AG04450 (cell line): Measurements from ENCODE around the gene MAP2K5. TPM values are rescaled to one million over a fixed set of nuclear protein-coding genes. Genes with fewer than 3 reads are reported as not detected.
A peak's percentile ranks its signal among the peaks of the same experiment; 100 is the strongest.

Experiments used
- CTCF ChIA-PET: fragments of 300-600, 350-600 bp; formaldehyde crosslinking; extraction: SDS; loops from one replicate; lab custom pipeline; 2022; ENCODE audit warnings: antibody characterized with exemption, inconsistent platforms; lab: Charles Lee
- POLR2A ChIA-PET: fragments of 350-600 bp; formaldehyde crosslinking; extraction: SDS; loops from one replicate; lab custom pipeline; 2021; ENCODE audit warnings: antibody characterized with exemption, inconsistent platforms; lab: Yijun Ruan, JAX
- DNase-seq: peaks from one replicate; pipeline ENCODE4 v3.0.0-alpha.2; 2011; ENCODE audit warnings: low read depth, low spot score
- H3K27ac ChIP-seq: one replicate; pipeline ENCODE4 v1.5.1; 2012; ENCODE audit warnings: low read depth, low read length, control low read depth
- H3K27me3 ChIP-seq: one replicate; pipeline ENCODE4 v1.6.0; 2012; ENCODE audit warnings: low read length; ENCODE audit not compliant: control insufficient read depth, insufficient read depth
- H3K4me3 ChIP-seq: 2 replicates; pipeline ENCODE4 v1.5.1; 2011; ENCODE audit warnings: mild to moderate bottlenecking, low read depth, low read length, control low read depth
- H3K9me3 ChIP-seq: 2 replicates; pipeline ENCODE4 v1.5.1; 2012; ENCODE audit warnings: low read length; ENCODE audit not compliant: control insufficient read depth, insufficient read depth
- CTCF ChIP-seq: IDR thresholded peaks from 2 replicates; pipeline ENCODE4 v1.5.1; 2011; ENCODE audit warnings: low read depth, low read length, control low read depth, inconsistent platforms
- polyA plus RNA-seq: library from polyadenylated mRNA; depleted of rRNA; stranded (reverse); fragments of >200 nt; gene quantifications from 2 replicates; pipeline ENCODE4 v1.2.3, GENCODE V29; 2011

MAP2K5 gene
- polyA plus RNA-seq, 1 experiment, result 5.4 TPM

GRCh38 chr15:67690936-67691335 lies 148.4 kb downstream of the MAP2K5 start:
- CTCF ChIA-PET, result interaction anchor here (0.5 kb wide), 1 partner anchor 12 kb away, joined by 3 read pairs; no protein-coding TSS in a partner anchor
- TF ChIP-seq CTCF, result no peak
- Histone ChIP-seq H3K27ac (no peak overlapping the region), H3K9me3 (no peaks in the 10 kb centered on the region), H3K4me3 (no peak overlapping the region), H3K27me3 (no peaks in the 10 kb centered on the region)
- POLR2A ChIA-PET, result no interaction called here
- peak; percentile 16 for DNase-seq

- no peaks in the 10 kb centered on the region for H3K9me3 ChIP-seq
- POLR2A ChIA-PET, result no interaction called here
- H3K27ac ChIP-seq, result no peak overlapping the region
- TF ChIP-seq CTCF, result no peak
- no peak for DNase-seq
- H3K4me3 ChIP-seq, result no peak overlapping the region
- CTCF ChIA-PET, result interaction anchor here (0.5 kb wide), 1 partner anchor 12 kb away, joined by 3 read pairs; no protein-coding TSS in a partner anchor
- no peaks in the 10 kb centered on the region for H3K27me3 ChIP-seq
These were observed 148.9 kb downstream of the MAP2K5 start for GRCh38 chr15:67691450-67691849.

- TF ChIP-seq CTCF, result no peak
- no peak overlapping the region for H3K27ac ChIP-seq
- ChIA-PET POLR2A (no interaction called here), CTCF (no interaction called here)
- H3K27me3 ChIP-seq, result no peaks in the 10 kb centered on the region
- H3K9me3 ChIP-seq, result no peaks in the 10 kb centered on the region
- H3K4me3 ChIP-seq, result no peak overlapping the region
- no peak for DNase-seq
These were observed 150.1 kb downstream of the MAP2K5 start for GRCh38 chr15:67692573-67692972.

- TF ChIP-seq CTCF, result no peak
- CTCF ChIA-PET, result no interaction called here
- no peaks in the 10 kb centered on the region for H3K9me3 ChIP-seq
- H3K27ac ChIP-seq, result no peak overlapping the region
- no peak for DNase-seq
- no peaks in the 10 kb centered on the region for H3K27me3 ChIP-seq
- POLR2A ChIA-PET, result no interaction called here
- H3K4me3 ChIP-seq, result no peak overlapping the region
These were observed 153.6 kb downstream of the MAP2K5 start for GRCh38 chr15:67696087-67696486.

- no peak for TF ChIP-seq CTCF
- DNase-seq, result no peak
These were observed 157.5 kb downstream of the MAP2K5 start for GRCh38 chr15:67700023-67700422.

More at GRCh38 chr15:67700023-67700422, 157.5 kb downstream of the MAP2K5 start:
- Histone ChIP-seq H3K27me3 (no peaks in the 10 kb centered on the region), H3K4me3 (no peak overlapping the region), H3K27ac (no peak overlapping the region), H3K9me3 (no peaks in the 10 kb centered on the region)
- POLR2A ChIA-PET, result no interaction called here
- CTCF ChIA-PET, result no interaction called here
